GM12878 (cell line): Measurements from ENCODE around the gene RBMS3. TPM values are rescaled to one million over a fixed set of nuclear protein-coding genes. Genes with fewer than 3 reads are reported as not detected.

Experiments used
- ATAC-seq: fragments of 200-7000 bp; cut with Tn5 transposase; 3 replicates; pipeline ENCODE4 v1.9.1; 2020; ENCODE audit warnings: mild to moderate bottlenecking, moderate library complexity
- BruUV-seq: library from RNA; stranded (reverse); fragments of 400-500 nt; replicated peaks from 2 replicates; lab custom pipeline; 2021; lab: Mats Ljungman, UMichigan
- CTCF ChIA-PET: fragments of 300-600 bp; sonication (Branson Sonifier 250); formaldehyde crosslinking; extraction: SDS; loops from one replicate; lab custom pipeline; 2021; ENCODE audit warnings: inconsistent platforms; lab: Yijun Ruan, JAX
- POLR2A ChIA-PET: fragments of 350-600 bp; formaldehyde crosslinking; extraction: SDS; loops from one replicate; lab custom pipeline; 2021; ENCODE audit warnings: inconsistent platforms; lab: Charles Lee
- RAD21 ChIA-PET: fragments of 300-600 bp; sonication (Branson Sonifier 250); formaldehyde crosslinking; loops from one replicate; lab custom pipeline; 2023; ENCODE audit warnings: antibody characterized with exemption; ENCODE audit not compliant: unreplicated experiment; lab: Charles Lee
- SMC1A ChIA-PET: fragments of 300-600 bp; sonication (Branson Sonifier 250); formaldehyde crosslinking; loops from one replicate; lab custom pipeline; 2023; ENCODE audit not compliant: unreplicated experiment, uncharacterized antibody; lab: Charles Lee
- DNase-seq: peaks from one replicate; pipeline ENCODE4 v3.0.0-alpha.2; 2011; ENCODE audit warnings: low read depth, low spot score
- FAIRE-seq: peaks from 3 replicates; lab custom pipeline; 2011; peaks lifted over from hg19 to GRCh38; lab: Jason Lieb, UNC
- H2AFZ ChIP-seq: 2 replicates; pipeline ENCODE4 v1.6.0; 2011; ENCODE audit warnings: low read depth, low read length, control low read depth; ENCODE audit not compliant: control insufficient read depth
- H3K27ac ChIP-seq: 2 replicates; pipeline ENCODE4 v1.5.1; 2011; ENCODE audit warnings: control low read depth; ENCODE audit not compliant: control insufficient read depth, insufficient read depth
- H3K27me3 ChIP-seq, 2 experiments: replicated peaks in 1 of 2; 2 replicates each; pipeline versions ENCODE4 v1.6.0 to v1.6.1; 2011; ENCODE audit warnings: low read length in 1 of 2; ENCODE audit not compliant: control insufficient read depth in 2 of 2, insufficient read depth in 2 of 2
- H3K36me3 ChIP-seq, 2 experiments: 2 replicates each; pipeline ENCODE4 v1.5.1; 2011; ENCODE audit warnings: low read length in 1 of 2; ENCODE audit not compliant: control insufficient read depth in 2 of 2, insufficient read depth in 2 of 2
- H3K4me1 ChIP-seq: 2 replicates; pipeline ENCODE4 v1.6.1; 2011; ENCODE audit warnings: mild to moderate bottlenecking, low read length, moderate library complexity, mixed read lengths; ENCODE audit not compliant: control insufficient read depth, insufficient read depth
- H3K4me2 ChIP-seq: 2 replicates; pipeline ENCODE4 v1.6.0; 2011; ENCODE audit warnings: control low read depth; ENCODE audit not compliant: control insufficient read depth, insufficient read depth
- H3K4me3 ChIP-seq: fragments of 200-600 bp; sonication (generic); 2 replicates; pipeline ENCODE4 v1.5.1; 2016
- H3K79me2 ChIP-seq: 2 replicates; pipeline ENCODE4 v1.6.0; 2011; ENCODE audit warnings: low read length; ENCODE audit not compliant: control insufficient read depth, insufficient read depth
- H3K9ac ChIP-seq: 2 replicates; pipeline ENCODE4 v1.8.0; 2011; ENCODE audit warnings: low read length, control low read depth, mixed read lengths; ENCODE audit not compliant: control insufficient read depth, insufficient read depth
- H3K9me3 ChIP-seq: replicated peaks from 3 replicates; pipeline ENCODE4 v1.5.1; 2011; ENCODE audit warnings: mild to moderate bottlenecking, low read length; ENCODE audit not compliant: control insufficient read depth, insufficient read depth
- H4K20me1 ChIP-seq: 2 replicates; pipeline ENCODE4 v1.6.0; 2011; ENCODE audit not compliant: control insufficient read depth, insufficient read depth
- GABPA ChIP-seq: IDR thresholded peaks from 2 replicates; pipeline ENCODE4 v1.6.1; 2014; ENCODE audit warnings: antibody characterized with exemption, low read depth, mild to moderate bottlenecking, inconsistent platforms
- LARP7 ChIP-seq: fragments of 450-650 bp; IDR thresholded peaks from 2 replicates; pipeline ENCODE4 v1.6.1; 2017; ENCODE audit warnings: mild to moderate bottlenecking
- MTA3 ChIP-seq: IDR thresholded peaks from 2 replicates; pipeline ENCODE4 v1.6.1; 2012; ENCODE audit warnings: low read length, inconsistent platforms, borderline replicate concordance
- MYB ChIP-seq: fragments of 150-350 bp; IDR thresholded peaks from 2 replicates; pipeline ENCODE4 v1.6.1; 2014; ENCODE audit warnings: mild to moderate bottlenecking, low read depth, low read length, borderline replicate concordance
- NFXL1 ChIP-seq: fragments of 450-650 bp; IDR thresholded peaks from 2 replicates; pipeline ENCODE4 v1.6.1; 2017; ENCODE audit warnings: antibody characterized with exemption, mild to moderate bottlenecking, borderline replicate concordance
- RFX5 ChIP-seq: IDR thresholded peaks from 2 replicates; pipeline ENCODE4 v1.6.1; 2011; ENCODE audit warnings: low read depth, low read length, improper control_type of control experiment
- SUZ12 ChIP-seq: fragments of 200-600 bp; sonication (generic); IDR thresholded peaks from one replicate; pipeline ENCODE4 v1.6.1; 2018; ENCODE audit warnings: antibody characterized with exemption, mild to moderate bottlenecking; ENCODE audit not compliant: unreplicated experiment
- TCF3 ChIP-seq: IDR thresholded peaks from 2 replicates; pipeline ENCODE4 v1.6.1; 2012; ENCODE audit warnings: low read depth, mild to moderate bottlenecking, low read length, borderline replicate concordance; ENCODE audit not compliant: insufficient read depth
- ZNF687 ChIP-seq: fragments of 450-650 bp; IDR thresholded peaks from 2 replicates; pipeline ENCODE4 v1.6.1; 2017; ENCODE audit warnings: mild to moderate bottlenecking, moderate library complexity
- WGBS: methylation state at CpG from one replicate; pipeline ENCODE4 v1.1.6; 2016; ENCODE audit warnings: low lambda C conversion rate; ENCODE audit not compliant: insufficient replicate concordance, insufficient coverage; ENCODE audit errors: missing lambda C conversion rate; 5-methylcytosine and 5-hydroxymethylcytosine counted together
- in situ Hi-C: fragments of 300-500 bp; cut with MboI; formaldehyde crosslinking; loops from 9 replicates; pipeline ENCODE4 v1.14.3; 2018; ENCODE audit warnings: mixed read lengths
- intact Hi-C: fragments of 100-400 bp; cut with micrococcal nuclease; formaldehyde crosslinking; loops from one replicate; pipeline ENCODE4 v1.14.2; 2022; ENCODE audit not compliant: unreplicated experiment
- polyA plus RNA-seq, 11 experiments: library from polyadenylated mRNA; depleted of rRNA in 4 of 11; unstranded in 6 of 11; stranded (reverse) in 5 of 11; fragments of >200 nt; fragmentation: Nextera tagmentation in 4 of 11; fragmentation: Illumina TruSeq in 1 of 11; extraction: Ambion mirVana in 4 of 11; extraction: Trizol in 1 of 11; gene quantifications; 1 replicate in 1 of 11; 2 replicates in 10 of 11; pipeline versions ENCODE4 v1.2.1 to v1.2.3, GENCODE V29; 2011 to 2016; ENCODE audit warnings: inconsistent platforms in 2 of 11, missing spikeins in 2 of 11, low read depth in 1 of 11
- total RNA-seq, 4 experiments: library from RNA; depleted of rRNA in 3 of 4; stranded (reverse); fragments of >200 nt in 3 of 4; fragmentation: Illumina TruSeq in 1 of 4; extraction: Trizol in 1 of 4; gene quantifications; 2 replicates each; pipeline versions ENCODE4 v1.2.1 to v1.2.3, GENCODE V29; 2013 to 2021
- TF ChIP-seq, protein P1 (sequence below): fragments of 450-650 bp; IDR thresholded peaks from 2 replicates; pipeline ENCODE4 v1.6.1; 2017; ENCODE audit warnings: mild to moderate bottlenecking, moderate library complexity

The RBMS3 gene
- total and polyA plus RNA-seq, 10 of the 15 experiments (the other 5 are each of a cell fraction or from before 2014, with no cell fraction given), result 0.79 to 4.7 (median 3.1) TPM

DNA sequence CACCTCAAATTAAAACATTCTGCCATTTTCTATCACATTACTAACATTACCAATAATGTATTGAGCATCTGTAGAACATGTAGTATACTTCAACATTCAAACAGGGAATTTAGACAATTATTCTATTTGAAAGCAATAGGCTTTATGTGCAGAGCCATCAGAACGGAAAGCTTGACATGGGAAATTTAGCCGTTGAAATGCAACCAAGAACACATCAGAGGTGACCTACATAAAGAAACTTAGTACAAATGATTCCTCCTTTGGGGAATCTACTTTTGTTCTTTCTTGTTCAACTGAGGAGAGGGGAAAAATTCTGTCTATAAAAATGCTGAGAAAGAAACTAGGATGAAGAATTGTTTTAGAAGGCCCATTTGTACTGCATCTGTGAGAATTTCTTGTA, 38.6 kb upstream of the RBMS3 start:
- Histone ChIP-seq H4K20me1 (no peaks in the 10 kb centered on the region), H3K4me3 (no peak overlapping the region), H3K9ac (no peak overlapping the region), H3K4me2 (no peak overlapping the region), H3K79me2 (no peaks in the 10 kb centered on the region), H3K36me3 (no peaks in the 10 kb centered on the region), H3K27ac (no peak overlapping the region), H3K9me3 (no peaks in the 10 kb centered on the region), H3K4me1 (no peaks in the 10 kb centered on the region), H3K27me3 (no peaks in the 10 kb centered on the region), H2AFZ (no peak overlapping the region)
- ChIA-PET RAD21 (no interaction called here), POLR2A (no interaction called here), SMC1A (interaction anchor here (0.7 to 1.6 kb wide), 2 partner anchors 10 to 26 kb away, joined by 3 to 4 read pairs; no protein-coding TSS in a partner anchor), CTCF (no interaction called here)
- intact Hi-C loops, result no loop called here
- WGBS, result 2% methylated on average over 2 of the region's 2 CpGs
- in situ Hi-C loops, result no loop called here
- no TSS peak for BruUV-seq
- TF ChIP-seq LARP7 (no peak), SUZ12 (no peak), ZNF687 (no peak), GABPA (no peak), MTA3 (no peak), NFXL1 (no peak), MYB (no peak), RFX5 (no peak), TCF3 (no peak)
- TF ChIP-seq, protein P1, sequence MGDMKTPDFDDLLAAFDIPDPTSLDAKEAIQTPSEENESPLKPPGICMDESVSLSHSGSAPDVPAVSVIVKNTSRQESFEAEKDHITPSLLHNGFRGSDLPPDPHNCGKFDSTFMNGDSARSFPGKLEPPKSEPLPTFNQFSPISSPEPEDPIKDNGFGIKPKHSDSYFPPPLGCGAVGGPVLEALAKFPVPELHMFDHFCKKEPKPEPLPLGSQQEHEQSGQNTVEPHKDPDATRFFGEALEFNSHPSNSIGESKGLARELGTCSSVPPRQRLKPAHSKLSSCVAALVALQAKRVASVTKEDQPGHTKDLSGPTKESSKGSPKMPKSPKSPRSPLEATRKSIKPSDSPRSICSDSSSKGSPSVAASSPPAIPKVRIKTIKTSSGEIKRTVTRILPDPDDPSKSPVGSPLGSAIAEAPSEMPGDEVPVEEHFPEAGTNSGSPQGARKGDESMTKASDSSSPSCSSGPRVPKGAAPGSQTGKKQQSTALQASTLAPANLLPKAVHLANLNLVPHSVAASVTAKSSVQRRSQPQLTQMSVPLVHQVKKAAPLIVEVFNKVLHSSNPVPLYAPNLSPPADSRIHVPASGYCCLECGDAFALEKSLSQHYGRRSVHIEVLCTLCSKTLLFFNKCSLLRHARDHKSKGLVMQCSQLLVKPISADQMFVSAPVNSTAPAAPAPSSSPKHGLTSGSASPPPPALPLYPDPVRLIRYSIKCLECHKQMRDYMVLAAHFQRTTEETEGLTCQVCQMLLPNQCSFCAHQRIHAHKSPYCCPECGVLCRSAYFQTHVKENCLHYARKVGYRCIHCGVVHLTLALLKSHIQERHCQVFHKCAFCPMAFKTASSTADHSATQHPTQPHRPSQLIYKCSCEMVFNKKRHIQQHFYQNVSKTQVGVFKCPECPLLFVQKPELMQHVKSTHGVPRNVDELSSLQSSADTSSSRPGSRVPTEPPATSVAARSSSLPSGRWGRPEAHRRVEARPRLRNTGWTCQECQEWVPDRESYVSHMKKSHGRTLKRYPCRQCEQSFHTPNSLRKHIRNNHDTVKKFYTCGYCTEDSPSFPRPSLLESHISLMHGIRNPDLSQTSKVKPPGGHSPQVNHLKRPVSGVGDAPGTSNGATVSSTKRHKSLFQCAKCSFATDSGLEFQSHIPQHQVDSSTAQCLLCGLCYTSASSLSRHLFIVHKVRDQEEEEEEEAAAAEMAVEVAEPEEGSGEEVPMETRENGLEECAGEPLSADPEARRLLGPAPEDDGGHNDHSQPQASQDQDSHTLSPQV, result no peak
- FAIRE-seq (no peak), ATAC-seq (no peak), DNase-seq (no peak)
